VCaP (cell line): ENCODE measurements around the gene JPH2.

ENCODE experiments used
- H3K27ac ChIP-seq: fragments of 450-650 bp; 2 replicates; pipeline ENCODE4 v1.5.1; 2017
- TF ChIP-seq, protein P1 (sequence below): fragments of 450-650 bp; conservative IDR thresholded peaks from 2 replicates; pipeline ENCODE4 v1.5.1; 2017; ENCODE audit warnings: mild to moderate bottlenecking, moderate library complexity

The JPH2 gene

DNA sequence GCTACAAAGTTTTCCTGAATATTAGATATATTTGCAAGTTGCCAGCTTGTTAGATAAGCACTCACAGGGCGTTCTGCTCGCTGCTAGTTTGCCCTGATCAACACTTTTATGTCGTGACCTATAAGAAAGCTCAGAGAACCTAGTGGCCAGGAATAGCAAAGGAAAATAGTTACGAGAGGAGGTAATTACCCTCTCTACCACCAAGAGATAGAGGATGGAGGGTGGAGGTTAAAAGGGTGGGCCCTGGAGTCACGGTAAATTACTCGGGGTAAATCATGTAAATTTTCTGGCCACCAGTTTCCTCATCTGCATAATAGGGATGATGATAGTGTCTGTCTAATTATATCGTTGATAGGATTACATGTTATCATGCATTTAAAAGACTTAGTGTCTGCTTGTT, 87.2 kb downstream of the JPH2 start:
- H3K27ac ChIP-seq: no peak overlapping the region
- TF ChIP-seq, protein P1, sequence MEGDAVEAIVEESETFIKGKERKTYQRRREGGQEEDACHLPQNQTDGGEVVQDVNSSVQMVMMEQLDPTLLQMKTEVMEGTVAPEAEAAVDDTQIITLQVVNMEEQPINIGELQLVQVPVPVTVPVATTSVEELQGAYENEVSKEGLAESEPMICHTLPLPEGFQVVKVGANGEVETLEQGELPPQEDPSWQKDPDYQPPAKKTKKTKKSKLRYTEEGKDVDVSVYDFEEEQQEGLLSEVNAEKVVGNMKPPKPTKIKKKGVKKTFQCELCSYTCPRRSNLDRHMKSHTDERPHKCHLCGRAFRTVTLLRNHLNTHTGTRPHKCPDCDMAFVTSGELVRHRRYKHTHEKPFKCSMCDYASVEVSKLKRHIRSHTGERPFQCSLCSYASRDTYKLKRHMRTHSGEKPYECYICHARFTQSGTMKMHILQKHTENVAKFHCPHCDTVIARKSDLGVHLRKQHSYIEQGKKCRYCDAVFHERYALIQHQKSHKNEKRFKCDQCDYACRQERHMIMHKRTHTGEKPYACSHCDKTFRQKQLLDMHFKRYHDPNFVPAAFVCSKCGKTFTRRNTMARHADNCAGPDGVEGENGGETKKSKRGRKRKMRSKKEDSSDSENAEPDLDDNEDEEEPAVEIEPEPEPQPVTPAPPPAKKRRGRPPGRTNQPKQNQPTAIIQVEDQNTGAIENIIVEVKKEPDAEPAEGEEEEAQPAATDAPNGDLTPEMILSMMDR: no peak

DNA sequence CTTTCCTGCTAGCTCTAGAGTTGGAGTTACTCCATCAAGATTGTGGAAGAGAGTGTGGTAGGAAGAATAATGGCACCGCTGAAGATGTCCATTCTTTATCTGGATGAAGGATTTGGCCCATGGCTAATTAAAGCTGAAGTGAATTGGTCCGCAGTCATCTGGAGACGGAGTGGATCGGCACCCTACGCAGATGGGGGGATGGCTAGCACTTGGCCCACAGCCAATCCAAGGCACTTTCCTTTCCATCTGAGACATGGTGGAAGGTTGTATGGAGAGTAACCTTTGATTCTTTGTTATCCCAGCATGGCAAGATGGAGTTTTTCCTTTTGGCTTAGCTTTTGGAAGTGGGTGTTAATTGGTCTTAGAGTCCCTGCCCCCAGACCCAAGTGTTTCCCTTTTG, 88.3 kb downstream of the JPH2 start:
- TF ChIP-seq, protein P1: no peak
- no peak overlapping the region for H3K27ac ChIP-seq

GRCh38 chr20:44098256-44098630, 88.7 kb downstream of the JPH2 start:
- no peak overlapping the region for H3K27ac ChIP-seq
- TF ChIP-seq, protein P1: no peak

- TF ChIP-seq, protein P1: no peak
- H3K27ac ChIP-seq: no peak overlapping the region
Observed at GRCh38 chr20:44097521-44098255, 89.3 kb downstream of the JPH2 start.

DNA sequence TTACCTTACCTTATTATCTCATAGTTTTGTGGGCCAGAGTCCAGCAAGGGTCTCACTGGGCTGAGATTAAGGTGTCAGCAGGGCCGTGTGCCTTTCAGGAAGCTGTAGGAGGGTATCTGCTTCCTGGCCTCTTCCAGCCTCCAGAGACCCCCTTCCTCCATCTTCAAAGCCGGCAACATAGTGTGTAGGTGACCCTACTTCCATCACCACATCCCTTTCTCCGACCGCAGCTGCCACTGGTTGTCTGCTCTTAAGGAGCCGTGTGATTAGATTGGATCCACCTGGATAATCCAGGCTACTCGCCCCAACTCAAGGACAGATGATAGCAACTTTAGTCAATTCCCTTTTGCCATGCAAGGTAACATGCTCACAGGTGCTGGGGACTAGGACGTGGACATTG, 91.2 kb downstream of the JPH2 start:
- no peak overlapping the region for H3K27ac ChIP-seq
- TF ChIP-seq, protein P1: no peak

GRCh38 chr20:44093249-44093582, 93.8 kb downstream of the JPH2 start:
- TF ChIP-seq, protein P1: peak; percentile 25
- no peak overlapping the region for H3K27ac ChIP-seq

DNA sequence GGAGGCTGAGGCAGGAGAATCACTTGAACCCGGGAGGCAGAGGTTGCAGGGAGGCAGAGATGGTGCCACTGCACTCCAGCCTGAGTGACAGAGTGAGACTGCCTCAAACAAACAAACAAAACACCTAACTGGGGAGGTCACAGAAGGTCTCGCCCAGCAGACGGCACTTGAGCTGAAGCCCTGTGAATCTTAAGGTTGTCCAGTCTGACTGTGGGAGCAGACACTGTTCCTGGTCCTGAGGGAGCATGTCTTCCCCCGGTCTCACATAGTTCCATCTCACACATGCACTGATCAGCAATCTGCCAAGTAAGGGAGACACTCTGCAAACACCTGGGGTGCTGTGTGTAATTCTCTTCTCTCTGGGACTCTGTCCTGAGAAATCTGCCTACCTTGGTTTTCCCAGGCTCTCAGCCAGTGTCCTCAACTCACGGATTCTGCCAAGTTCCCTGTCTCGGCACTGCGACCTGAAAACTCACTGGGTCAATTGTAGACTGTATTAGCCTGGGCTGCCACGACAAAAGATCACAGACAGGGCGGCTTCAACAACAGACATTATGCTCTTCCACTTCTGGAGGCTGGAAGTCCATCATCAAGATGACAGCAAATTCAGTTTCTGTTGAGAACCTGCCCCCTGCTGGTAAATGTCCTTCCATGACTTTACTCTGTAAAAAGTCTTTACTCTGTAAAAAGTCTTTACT, 94.3 kb downstream of the JPH2 start:
- H3K27ac ChIP-seq: no peak overlapping the region
- TF ChIP-seq, protein P1: peak; percentile 80
